Liver (tissue), 9 donors: Measurements from ENCODE around the gene RGR. TPM values are rescaled to one million over a fixed set of nuclear protein-coding genes. Genes with fewer than 3 reads are reported as not detected.

ENCODE experiments used
- DNase-seq: peaks from one replicate; pipeline ENCODE4 v3.0.0-alpha.2; 2017; ENCODE audit warnings: low spot score
- H3K27ac ChIP-seq, 2 donors: one replicate each; pipeline ENCODE4 v1.7.0; 2013; ENCODE audit warnings: inconsistent platforms in 2 of 2, low read length in 2 of 2, control low read depth in 1 of 2, low read depth in 1 of 2, mild to moderate bottlenecking in 1 of 2
- H3K27me3 ChIP-seq, 4 donors: one replicate each; pipeline versions ENCODE4 v1.6.1 to v1.7.0; 2013; ENCODE audit warnings: low read length in 3 of 4, inconsistent platforms in 1 of 4, mild to moderate bottlenecking in 1 of 4, moderate library complexity in 1 of 4; ENCODE audit not compliant: control insufficient read depth in 4 of 4, insufficient read depth in 4 of 4
- H3K36me3 ChIP-seq, 4 donors: one replicate each; pipeline versions ENCODE4 v1.6.1 to v1.7.0; 2013; ENCODE audit warnings: low read length in 3 of 4, mild to moderate bottlenecking in 3 of 4, low read depth in 1 of 4, moderate library complexity in 1 of 4; ENCODE audit not compliant: control insufficient read depth in 4 of 4, insufficient read depth in 3 of 4
- H3K4me1 ChIP-seq, 4 donors: one replicate each; pipeline versions ENCODE4 v1.6.1 to v1.7.0; 2013; ENCODE audit warnings: low read length in 3 of 4, mild to moderate bottlenecking in 3 of 4, moderate library complexity in 1 of 4; ENCODE audit not compliant: control insufficient read depth in 4 of 4, insufficient read depth in 4 of 4
- H3K4me3 ChIP-seq, 3 donors: one replicate each; pipeline versions ENCODE4 v1.6.1 to v1.7.0; 2013; ENCODE audit warnings: low read length in 3 of 3, control low read depth in 1 of 3, low read depth in 1 of 3, mild to moderate bottlenecking in 1 of 3
- H3K9ac ChIP-seq, 2 donors: one replicate each; pipeline ENCODE4 v1.7.0; 2013; ENCODE audit warnings: low read length in 2 of 2, mild to moderate bottlenecking in 2 of 2, moderate library complexity in 2 of 2, control low read depth in 1 of 2, low read depth in 1 of 2
- H3K9me3 ChIP-seq, 4 donors: one replicate each; pipeline versions ENCODE4 v1.6.1 to v1.7.0; 2013; ENCODE audit warnings: low read length in 3 of 4; ENCODE audit not compliant: control insufficient read depth in 4 of 4
- ATF3 ChIP-seq: IDR thresholded peaks from 2 replicates; pipeline ENCODE4 v1.6.1; 2016; ENCODE audit warnings: antibody characterized with exemption
- CTCF ChIP-seq: fragments of 150-350 bp; IDR thresholded peaks from 2 replicates; pipeline ENCODE4 v1.5.1; 2017; ENCODE audit warnings: improper control_type of control experiment, low read depth, low read length; ENCODE audit not compliant: missing input control
- EGR1 ChIP-seq, 2 donors: IDR thresholded peaks; 2 replicates each; pipeline ENCODE4 v1.6.1; 2016 to 2018; ENCODE audit warnings: antibody characterized with exemption in 2 of 2, low read depth in 2 of 2
- FOXA2 ChIP-seq: IDR thresholded peaks from 2 replicates; pipeline ENCODE4 v1.6.1; 2016; ENCODE audit warnings: antibody characterized with exemption
- GABPA ChIP-seq, 2 donors: IDR thresholded peaks in 1 of 2; conservative IDR thresholded peaks in 1 of 2; 2 replicates each; pipeline ENCODE4 v1.6.1; 2016; ENCODE audit warnings: antibody characterized with exemption in 2 of 2, mild to moderate bottlenecking in 1 of 2, moderate library complexity in 1 of 2
- HNF4G ChIP-seq: IDR thresholded peaks from 2 replicates; pipeline ENCODE4 v1.6.1; 2016; ENCODE audit warnings: antibody characterized with exemption
- MAX ChIP-seq: IDR thresholded peaks from 2 replicates; pipeline ENCODE4 v1.6.1; 2016; ENCODE audit warnings: antibody characterized with exemption
- NR2F2 ChIP-seq: IDR thresholded peaks from 2 replicates; pipeline ENCODE4 v1.6.1; 2016; ENCODE audit warnings: antibody characterized with exemption
- RAD21 ChIP-seq, 2 donors: IDR thresholded peaks; 2 replicates each; pipeline ENCODE4 v1.6.1; 2016; ENCODE audit warnings: antibody characterized with exemption in 2 of 2, mild to moderate bottlenecking in 2 of 2
- REST ChIP-seq: IDR thresholded peaks from 2 replicates; pipeline ENCODE4 v1.6.1; 2016; ENCODE audit warnings: antibody characterized with exemption, mild to moderate bottlenecking
- RXRA ChIP-seq, 2 donors: IDR thresholded peaks; 2 replicates each; pipeline ENCODE4 v1.6.1; 2017 to 2018; ENCODE audit warnings: antibody characterized with exemption in 2 of 2, mild to moderate bottlenecking in 1 of 2
- SP1 ChIP-seq: IDR thresholded peaks from 2 replicates; pipeline ENCODE4 v1.6.1; 2018; ENCODE audit warnings: antibody characterized with exemption, mild to moderate bottlenecking
- TAF1 ChIP-seq: conservative IDR thresholded peaks from 2 replicates; pipeline ENCODE4 v1.6.1; 2016; ENCODE audit warnings: antibody characterized with exemption, mild to moderate bottlenecking
- WGBS: extraction: QIAGEN DNeasy Blood & Tissue Kit; methylation state at CpG from one replicate; pipeline ENCODE4 v1.1.7; 2013; 5-methylcytosine and 5-hydroxymethylcytosine counted together
- polyA plus RNA-seq, 2 donors: library from polyadenylated mRNA; stranded (reverse) in 1 of 2; unstranded in 1 of 2; fragments of 200-250 nt in 1 of 2; fragments of >200 nt in 1 of 2; fragmentation: Nextera tagmentation in 1 of 2; extraction: Ambion mirVana in 1 of 2; gene quantifications; one replicate each; pipeline versions ENCODE4 v1.2.1 to v1.2.3, GENCODE V29; 2013 to 2015
- total RNA-seq, 2 donors: library from RNA; depleted of rRNA; stranded (reverse); fragments of >200 nt; gene quantifications; one replicate each; pipeline ENCODE4 v1.2.3, GENCODE V29; 2014
- donor health status: healthy.
- donor health status: healthy.
- donor health status: healthy.
- donor health status: healthy.
- donor health status: healthy.

Gene RGR
- total and polyA plus RNA-seq, 4 donors = not detected

- 79% methylated on average over 4 of the region's 4 CpGs for WGBS
- peaks cover 0 to 9% (median 4%) of the 10 kb centered on the region in 4 donors for H3K27me3 ChIP-seq
Observed at GRCh38 chr10:84234479-84234878, 10.4 kb upstream of the RGR start.

GRCh38 chr10:84235096-84235495 lies 9.8 kb upstream of the RGR start:
- Histone ChIP-seq H3K36me3 (no peaks in the 10 kb centered on the region), H3K9ac (no peak overlapping the region), H3K27me3 (peaks cover 0 to 9% (median 4%) of the 10 kb centered on the region in 4 donors), H3K27ac (no peak overlapping the region), H3K4me1 (no peaks in the 10 kb centered on the region), H3K4me3 (no peak overlapping the region), H3K9me3 (peaks cover 0 to 3% (median 0%) of the 10 kb centered on the region in 4 donors)
- no peak for DNase-seq
- 75% methylated on average over 4 of the region's 4 CpGs for WGBS
- no peak for TF ChIP-seq FOXA2
- no peak for TF ChIP-seq CTCF
- TF ChIP-seq HNF4G = no peak
- TF ChIP-seq REST = no peak
- no peak for TF ChIP-seq RXRA (IDR thresholded peaks at IDR 0.05)
- TF ChIP-seq MAX = no peak

More at GRCh38 chr10:84234479-84234878, 10.4 kb upstream of the RGR start:
- TF ChIP-seq RAD21 (IDR thresholded peaks at IDR 0.05) (no peak), ATF3 (no peak), HNF4G (no peak), SP1 (no peak), FOXA2 (no peak), RXRA (IDR thresholded peaks at IDR 0.05) (no peak), TAF1 (no peak), GABPA (IDR thresholded peaks at IDR 0.05 in 1 of 2, conservative IDR thresholded peaks at IDR 0.05 in 1 of 2) (no peak), REST (no peak), EGR1 (IDR thresholded peaks at IDR 0.05; ENCODE audit: low read depth in 2 of 2) (no peak), NR2F2 (no peak)
- H3K9me3 ChIP-seq = peaks cover 0 to 3% (median 0%) of the 10 kb centered on the region in 4 donors
- H3K27ac ChIP-seq = no peak overlapping the region
- no peaks in the 10 kb centered on the region for H3K36me3 ChIP-seq
- no peak overlapping the region for H3K9ac ChIP-seq
- H3K4me3 ChIP-seq = no peak overlapping the region
- no peaks in the 10 kb centered on the region for H3K4me1 ChIP-seq
- no peak for DNase-seq
